Urothelium cell line (cell line): ENCODE results near the gene STX18.

Source experiments
- DNase-seq: peaks from one replicate; pipeline ENCODE4 v3.0.0; 2011; ENCODE audit warnings: low spot score, mixed read lengths
- FAIRE-seq: peaks from 2 replicates; lab custom pipeline; 2011; peaks lifted over from hg19 to GRCh38; lab: Jason Lieb, UNC

The STX18 gene

GRCh38 chr4:4408132-4408523, 133.7 kb downstream of the STX18 start:
- FAIRE-seq = no peak

GRCh38 chr4:4407299-4408131, 134.3 kb downstream of the STX18 start:
- FAIRE-seq (no peak), DNase-seq (no peak)

More at GRCh38 chr4:4408132-4408523, 133.7 kb downstream of the STX18 start:
- DNase-seq = no peak

GRCh38 chr4:4406455-4407298, 135.2 kb downstream of the STX18 start:
- FAIRE-seq (no peak), DNase-seq (no peak)

GRCh38 chr4:4405358-4405962, 136.4 kb downstream of the STX18 start:
- FAIRE-seq (no peak), DNase-seq (no peak)

- DNase-seq = no peak
- no peak for FAIRE-seq
Measured at GRCh38 chr4:4402966-4403365, 138.9 kb downstream of the STX18 start.

GRCh38 chr4:4401036-4401435, 140.8 kb downstream of the STX18 start:
- FAIRE-seq (no peak), DNase-seq (no peak)

- no peak for FAIRE-seq
- DNase-seq = no peak
Measured at GRCh38 chr4:4398430-4398829, 143.4 kb downstream of the STX18 start.

GRCh38 chr4:4397441-4397819, 144.4 kb downstream of the STX18 start:
- no peak for FAIRE-seq
- DNase-seq = no peak

GRCh38 chr4:4396628-4397440, 145.0 kb downstream of the STX18 start:
- FAIRE-seq = no peak
- DNase-seq = no peak

- no peak for DNase-seq
- FAIRE-seq = no peak
Measured at GRCh38 chr4:4395849-4396627, 145.8 kb downstream of the STX18 start.

- DNase-seq (no peak), FAIRE-seq (no peak)
Measured at GRCh38 chr4:4395371-4395770, 146.5 kb downstream of the STX18 start.

GRCh38 chr4:4394644-4395043, 147.2 kb downstream of the STX18 start:
- FAIRE-seq = no peak
- no peak for DNase-seq

GRCh38 chr4:4392501-4393183, 149.2 kb downstream of the STX18 start:
- DNase-seq (no peak), FAIRE-seq (no peak)

GRCh38 chr4:4391866-4392265, 150.0 kb downstream of the STX18 start:
- DNase-seq = no peak
- FAIRE-seq = no peak

- FAIRE-seq = no peak
- DNase-seq = no peak
Measured at GRCh38 chr4:4390515-4391240, 151.2 kb downstream of the STX18 start.

GRCh38 chr4:4390046-4390445, 151.8 kb downstream of the STX18 start:
- no peak for DNase-seq

GRCh38 chr4:4388836-4389575, 152.8 kb downstream of the STX18 start:
- DNase-seq = no peak
- no peak for FAIRE-seq

More at GRCh38 chr4:4390046-4390445, 151.8 kb downstream of the STX18 start:
- FAIRE-seq = no peak

- DNase-seq = no peak
- no peak for FAIRE-seq
Measured at GRCh38 chr4:4388311-4388790, 153.5 kb downstream of the STX18 start.
